AG04450 (cell line): ENCODE measurements around the gene AFP. TPM values are rescaled to one million over a fixed set of nuclear protein-coding genes. Genes with fewer than 3 reads are reported as not detected.

ENCODE experiments used
- CTCF ChIA-PET: fragments of 300-600, 350-600 bp; formaldehyde crosslinking; extraction: SDS; loops from one replicate; lab custom pipeline; 2022; ENCODE audit warnings: antibody characterized with exemption, inconsistent platforms; lab: Charles Lee
- POLR2A ChIA-PET: fragments of 350-600 bp; formaldehyde crosslinking; extraction: SDS; loops from one replicate; lab custom pipeline; 2021; ENCODE audit warnings: antibody characterized with exemption, inconsistent platforms; lab: Yijun Ruan, JAX
- DNase-seq: peaks from one replicate; pipeline ENCODE4 v3.0.0-alpha.2; 2011; ENCODE audit warnings: low read depth, low spot score
- H3K27ac ChIP-seq: one replicate; pipeline ENCODE4 v1.5.1; 2012; ENCODE audit warnings: low read depth, low read length, control low read depth
- H3K27me3 ChIP-seq: one replicate; pipeline ENCODE4 v1.6.0; 2012; ENCODE audit warnings: low read length; ENCODE audit not compliant: control insufficient read depth, insufficient read depth
- H3K4me3 ChIP-seq: 2 replicates; pipeline ENCODE4 v1.5.1; 2011; ENCODE audit warnings: mild to moderate bottlenecking, low read depth, low read length, control low read depth
- H3K9me3 ChIP-seq: 2 replicates; pipeline ENCODE4 v1.5.1; 2012; ENCODE audit warnings: low read length; ENCODE audit not compliant: control insufficient read depth, insufficient read depth
- CTCF ChIP-seq: IDR thresholded peaks from 2 replicates; pipeline ENCODE4 v1.5.1; 2011; ENCODE audit warnings: low read depth, low read length, control low read depth, inconsistent platforms
- polyA plus RNA-seq: library from polyadenylated mRNA; depleted of rRNA; stranded (reverse); fragments of >200 nt; gene quantifications from 2 replicates; pipeline ENCODE4 v1.2.3, GENCODE V29; 2011

Gene AFP
- polyA plus RNA-seq, 1 experiment: 1.1 TPM

- Histone ChIP-seq H3K9me3 (no peaks in the 10 kb centered on the region), H3K27ac (no peak overlapping the region), H3K27me3 (peaks cover 3% of the 10 kb centered on the region), H3K4me3 (no peak overlapping the region)
- ChIA-PET CTCF (interaction anchor here (0.7 kb wide), 1 partner anchor 33 kb away, joined by 3 read pairs; no protein-coding TSS in a partner anchor), POLR2A (no interaction called here)
- DNase-seq: no peak
- no peak for TF ChIP-seq CTCF
Measured at GRCh38 chr4:73413294-73413755, 22.7 kb upstream of the AFP start.

GRCh38 chr4:73414936-73415271, 21.1 kb upstream of the AFP start:
- Histone ChIP-seq H3K9me3 (no peaks in the 10 kb centered on the region), H3K27ac (no peak overlapping the region), H3K27me3 (peaks cover 3% of the 10 kb centered on the region), H3K4me3 (no peak overlapping the region)
- DNase-seq: no peak
- no peak for TF ChIP-seq CTCF
- ChIA-PET POLR2A (no interaction called here), CTCF (interaction anchor here (0.6 kb wide), 1 partner anchor 32 kb away, joined by 4 read pairs; no protein-coding TSS in a partner anchor)

GRCh38 chr4:73415807-73416238, 20.2 kb upstream of the AFP start:
- Histone ChIP-seq H3K27ac (no peak overlapping the region), H3K27me3 (peaks cover 3% of the 10 kb centered on the region), H3K4me3 (no peak overlapping the region), H3K9me3 (no peaks in the 10 kb centered on the region)
- DNase-seq: no peak
- TF ChIP-seq CTCF: no peak
- ChIA-PET CTCF (no interaction called here), POLR2A (no interaction called here)

GRCh38 chr4:73416423-73417087, 19.5 kb upstream of the AFP start:
- Histone ChIP-seq H3K9me3 (no peaks in the 10 kb centered on the region), H3K27me3 (peaks cover 3% of the 10 kb centered on the region), H3K27ac (no peak overlapping the region), H3K4me3 (no peak overlapping the region)
- ChIA-PET POLR2A (no interaction called here), CTCF (no interaction called here)
- TF ChIP-seq CTCF: no peak
- DNase-seq: no peak

- ChIA-PET POLR2A (no interaction called here), CTCF (no interaction called here)
- H3K9me3 ChIP-seq: no peaks in the 10 kb centered on the region
Measured at GRCh38 chr4:73417342-73417741, 18.7 kb upstream of the AFP start.

More at GRCh38 chr4:73417342-73417741, 18.7 kb upstream of the AFP start:
- Histone ChIP-seq H3K4me3 (no peak overlapping the region), H3K27ac (no peak overlapping the region), H3K27me3 (no peaks in the 10 kb centered on the region)
- DNase-seq: no peak
- TF ChIP-seq CTCF: no peak
